HUES48 (cell line): ENCODE data around the gene KLK2.

Experiments
- H3K27ac ChIP-seq: one replicate; pipeline ENCODE4 v1.7.0; 2013; ENCODE audit warnings: low read depth, low read length, inconsistent platforms
- H3K27me3 ChIP-seq: 2 replicates; pipeline ENCODE4 v1.6.1; 2013; ENCODE audit warnings: mild to moderate bottlenecking, low read length; ENCODE audit not compliant: control insufficient read depth, insufficient read depth
- H3K36me3 ChIP-seq: 2 replicates; pipeline ENCODE4 v1.6.1; 2013; ENCODE audit warnings: low read length; ENCODE audit not compliant: control insufficient read depth, insufficient read depth
- H3K4me1 ChIP-seq: 2 replicates; pipeline ENCODE4 v1.6.1; 2013; ENCODE audit warnings: mild to moderate bottlenecking, low read length; ENCODE audit not compliant: control insufficient read depth, insufficient read depth
- H3K4me3 ChIP-seq: 2 replicates; pipeline ENCODE4 v1.5.1; 2013; ENCODE audit warnings: mild to moderate bottlenecking, low read depth, low read length
- H3K9ac ChIP-seq: 2 replicates; pipeline ENCODE4 v1.6.1; 2013; ENCODE audit warnings: mild to moderate bottlenecking, low read depth, low read length, moderate library complexity
- H3K9me3 ChIP-seq: 2 replicates; pipeline ENCODE4 v1.6.1; 2013; ENCODE audit warnings: low read length; ENCODE audit not compliant: control insufficient read depth, insufficient read depth

The KLK2 gene

GRCh38 chr19:50851620-50852019 lies 21.6 kb upstream of the KLK2 start:
- Histone ChIP-seq H3K27me3 (0 out of 2 replicates have a peak, but pooled peaks cover 3% of the 10 kb centered on the region), H3K4me1 (no peaks in the 10 kb centered on the region), H3K27ac (no peak overlapping the region), H3K9ac (no peak overlapping the region), H3K9me3 (no peaks in the 10 kb centered on the region), H3K36me3 (no peaks in the 10 kb centered on the region), H3K4me3 (no peak overlapping the region)

GRCh38 chr19:50854636-50855410 lies 18.4 kb upstream of the KLK2 start, which contains the start of gene KLK3:
Gene KLK3 (plus strand): TSS chr19:50854915. CDS start chr19:50854956, 41 bp downstream.
- H3K4me1 ChIP-seq, result peaks cover 4% of the 10 kb centered on the region; the same call in 1 of the 2 replicates
- no peaks in the 10 kb centered on the region for H3K9me3 ChIP-seq
- no peak within 1 kb of the TSS for H3K4me3 ChIP-seq
- H3K36me3 ChIP-seq, result no peaks in the 10 kb centered on the region
- no peak within 1 kb of the TSS for H3K27ac ChIP-seq
- H3K27me3 ChIP-seq, result 0 out of 2 replicates have a peak, but pooled peaks cover 3% of the 10 kb centered on the region
- H3K9ac ChIP-seq, result no peak within 1 kb of the TSS

- Histone ChIP-seq H3K27ac (no peak overlapping the region), H3K9me3 (peaks cover 8% of the 10 kb centered on the region), H3K4me1 (peaks cover 4% of the 10 kb centered on the region; the same call in 1 of the 2 replicates), H3K9ac (no peak overlapping the region), H3K4me3 (no peak overlapping the region), H3K27me3 (0 out of 2 replicates have a peak, but pooled peaks cover 3% of the 10 kb centered on the region), H3K36me3 (no peaks in the 10 kb centered on the region)
Measured at GRCh38 chr19:50857366-50857765, 15.9 kb upstream of the KLK2 start.

GRCh38 chr19:50858886-50859285 lies 14.4 kb upstream of the KLK2 start:
- H3K27me3 ChIP-seq, result 0 out of 2 replicates have a peak, but pooled peaks cover 3% of the 10 kb centered on the region
- H3K36me3 ChIP-seq, result no peaks in the 10 kb centered on the region
- H3K4me1 ChIP-seq, result peaks cover 4% of the 10 kb centered on the region; the same call in 1 of the 2 replicates
- H3K9me3 ChIP-seq, result peaks cover 8% of the 10 kb centered on the region
- H3K27ac ChIP-seq, result no peak overlapping the region
- no peak overlapping the region for H3K4me3 ChIP-seq
- H3K9ac ChIP-seq, result no peak overlapping the region

GRCh38 chr19:50859849-50860248 lies 13.4 kb upstream of the KLK2 start:
- Histone ChIP-seq H3K9me3 (peaks cover 8% of the 10 kb centered on the region), H3K27me3 (0 out of 2 replicates have a peak, but pooled peaks cover 3% of the 10 kb centered on the region), H3K27ac (no peak overlapping the region)

GRCh38 chr19:50861010-50861409 lies 12.2 kb upstream of the KLK2 start:
- Histone ChIP-seq H3K9ac (no peak overlapping the region), H3K4me1 (peaks cover 4% of the 10 kb centered on the region; the same call in 1 of the 2 replicates), H3K27me3 (no peaks in the 10 kb centered on the region), H3K4me3 (no peak overlapping the region), H3K27ac (no peak overlapping the region), H3K36me3 (no peaks in the 10 kb centered on the region), H3K9me3 (peaks cover 8% of the 10 kb centered on the region)

More at GRCh38 chr19:50859849-50860248, 13.4 kb upstream of the KLK2 start:
- Histone ChIP-seq H3K36me3 (no peaks in the 10 kb centered on the region), H3K4me3 (no peak overlapping the region), H3K4me1 (peaks cover 4% of the 10 kb centered on the region; the same call in 1 of the 2 replicates), H3K9ac (no peak overlapping the region)

GRCh38 chr19:50861496-50862286 lies 11.5 kb upstream of the KLK2 start:
- Histone ChIP-seq H3K4me3 (no peak overlapping the region), H3K27ac (no peak overlapping the region), H3K4me1 (peaks cover 4% of the 10 kb centered on the region; the same call in 1 of the 2 replicates), H3K9ac (no peak overlapping the region), H3K36me3 (no peaks in the 10 kb centered on the region), H3K27me3 (no peaks in the 10 kb centered on the region), H3K9me3 (peaks cover 8% of the 10 kb centered on the region)

GRCh38 chr19:50869479-50869878 lies 3.8 kb upstream of the KLK2 start:
- H3K36me3 ChIP-seq, result no peaks in the 10 kb centered on the region
- no peak overlapping the region for H3K9ac ChIP-seq
- peaks cover 4% of the 10 kb centered on the region; the same call in 1 of the 2 replicates for H3K27me3 ChIP-seq
- no peak overlapping the region for H3K4me3 ChIP-seq
- H3K27ac ChIP-seq, result no peak overlapping the region
- no peaks in the 10 kb centered on the region for H3K4me1 ChIP-seq
- no peaks in the 10 kb centered on the region for H3K9me3 ChIP-seq

GRCh38 chr19:50870417-50871089 lies 2.7 kb upstream of the KLK2 start:
- H3K36me3 ChIP-seq, result no peaks in the 10 kb centered on the region
- H3K4me1 ChIP-seq, result no peaks in the 10 kb centered on the region
- H3K9me3 ChIP-seq, result no peaks in the 10 kb centered on the region
- peaks cover 4% of the 10 kb centered on the region; the same call in 1 of the 2 replicates for H3K27me3 ChIP-seq
- H3K27ac ChIP-seq, result no peak overlapping the region
- no peak overlapping the region for H3K4me3 ChIP-seq
- H3K9ac ChIP-seq, result no peak overlapping the region

- Histone ChIP-seq H3K27me3 (peaks cover 3% of the 10 kb centered on the region; the same call in 1 of the 2 replicates), H3K9ac (no peak overlapping the region), H3K9me3 (no peaks in the 10 kb centered on the region)
Measured at GRCh38 chr19:50874211-50874610, 972 bp downstream of the KLK2 start.

More at GRCh38 chr19:50874211-50874610, 972 bp downstream of the KLK2 start:
- H3K27ac ChIP-seq, result no peak overlapping the region
- H3K4me1 ChIP-seq, result no peaks in the 10 kb centered on the region
- no peak overlapping the region for H3K4me3 ChIP-seq
- H3K36me3 ChIP-seq, result no peaks in the 10 kb centered on the region
